K562 (cell line): ENCODE results near the gene TTC27.

Source experiments
- CEBPB ChIP-seq: fragments of 450-650 bp; IDR thresholded peaks from 2 replicates; pipeline ENCODE4 v1.6.1; 2016; ENCODE audit warnings: missing genetic modification characterization, missing compliant biosample characterization
- COPS2 ChIP-seq: fragments of 450-650 bp; conservative IDR thresholded peaks from 2 replicates; pipeline ENCODE4 v1.6.1; 2016; ENCODE audit warnings: mild to moderate bottlenecking, moderate library complexity
- EGR1 ChIP-seq: fragments of 450-650 bp; conservative IDR thresholded peaks from 2 replicates; pipeline ENCODE4 v1.6.1; 2017; ENCODE audit warnings: mild to moderate bottlenecking
- HDGF ChIP-seq: fragments of 450-650 bp; IDR thresholded peaks from 2 replicates; pipeline ENCODE4 v1.6.1; 2016
- POLR2A ChIP-seq: fragments of 450-650 bp; conservative IDR thresholded peaks from 2 replicates; pipeline ENCODE4 v1.6.1; 2016
- RFX7 ChIP-seq: fragments of 250-450 bp; sonication (Bioruptor Pico); IDR thresholded peaks from 2 replicates; pipeline ENCODE4 v1.5.1; 2021; ENCODE audit warnings: mild to moderate bottlenecking
- TF ChIP-seq, protein P1 (sequence below), 2 experiments: IDR thresholded peaks; 2 replicates each; pipeline ENCODE4 v1.6.1; 2011; ENCODE audit warnings: borderline replicate concordance in 1 of 2, control low read depth in 1 of 2, low read depth in 1 of 2, low read length in 1 of 2, mild to moderate bottlenecking in 1 of 2, mixed read lengths in 1 of 2, moderate library complexity in 1 of 2; ENCODE audit not compliant: insufficient read depth in 1 of 2, insufficient read length in 1 of 2, poor library complexity in 1 of 2, severe bottlenecking in 1 of 2; ENCODE audit errors: extremely low read depth in 1 of 2

- TF ChIP-seq, protein P1, sequence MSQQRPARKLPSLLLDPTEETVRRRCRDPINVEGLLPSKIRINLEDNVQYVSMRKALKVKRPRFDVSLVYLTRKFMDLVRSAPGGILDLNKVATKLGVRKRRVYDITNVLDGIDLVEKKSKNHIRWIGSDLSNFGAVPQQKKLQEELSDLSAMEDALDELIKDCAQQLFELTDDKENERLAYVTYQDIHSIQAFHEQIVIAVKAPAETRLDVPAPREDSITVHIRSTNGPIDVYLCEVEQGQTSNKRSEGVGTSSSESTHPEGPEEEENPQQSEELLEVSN (IDR thresholded peaks at IDR 0.05; ENCODE audit: borderline replicate concordance in 1 of 2, extremely low read depth in 1 of 2, insufficient read depth in 1 of 2, insufficient read length in 1 of 2, low read depth in 1 of 2, low read length in 1 of 2, poor library complexity in 1 of 2, severe bottlenecking in 1 of 2): no peak
- no peak for TF ChIP-seq CEBPB (tag)
- TF ChIP-seq POLR2A: no peak
- TF ChIP-seq RFX7 (CRISPR knock-in tag): no peak
- no peak for TF ChIP-seq HDGF
- TF ChIP-seq COPS2: no peak
- TF ChIP-seq EGR1: no peak
Measured at GRCh38 chr2:32735348-32735747, 107.5 kb downstream of the TTC27 start.
